GM12878 (cell line): ENCODE measurements around the gene TMEM236. TPM values are rescaled to one million over a fixed set of nuclear protein-coding genes. Genes with fewer than 3 reads are reported as not detected.

Source experiments
- ATAC-seq: fragments of 200-7000 bp; cut with Tn5 transposase; 3 replicates; pipeline ENCODE4 v1.9.1; 2020; ENCODE audit warnings: mild to moderate bottlenecking, moderate library complexity
- BruUV-seq: library from RNA; stranded (reverse); fragments of 400-500 nt; replicated peaks from 2 replicates; lab custom pipeline; 2021; lab: Mats Ljungman, UMichigan
- CTCF ChIA-PET: fragments of 300-600 bp; sonication (Branson Sonifier 250); formaldehyde crosslinking; extraction: SDS; loops from one replicate; lab custom pipeline; 2021; ENCODE audit warnings: inconsistent platforms; lab: Yijun Ruan, JAX
- POLR2A ChIA-PET: fragments of 350-600 bp; formaldehyde crosslinking; extraction: SDS; loops from one replicate; lab custom pipeline; 2021; ENCODE audit warnings: inconsistent platforms; lab: Charles Lee
- RAD21 ChIA-PET: fragments of 300-600 bp; sonication (Branson Sonifier 250); formaldehyde crosslinking; loops from one replicate; lab custom pipeline; 2023; ENCODE audit warnings: antibody characterized with exemption; ENCODE audit not compliant: unreplicated experiment; lab: Charles Lee
- SMC1A ChIA-PET: fragments of 300-600 bp; sonication (Branson Sonifier 250); formaldehyde crosslinking; loops from one replicate; lab custom pipeline; 2023; ENCODE audit not compliant: unreplicated experiment, uncharacterized antibody; lab: Charles Lee
- DNase-seq: peaks from one replicate; pipeline ENCODE4 v3.0.0-alpha.2; 2011; ENCODE audit warnings: low read depth, low spot score
- FAIRE-seq: peaks from 3 replicates; lab custom pipeline; 2011; peaks lifted over from hg19 to GRCh38; lab: Jason Lieb, UNC
- H2AFZ ChIP-seq: 2 replicates; pipeline ENCODE4 v1.6.0; 2011; ENCODE audit warnings: low read depth, low read length, control low read depth; ENCODE audit not compliant: control insufficient read depth
- H3K27ac ChIP-seq: 2 replicates; pipeline ENCODE4 v1.5.1; 2011; ENCODE audit warnings: control low read depth; ENCODE audit not compliant: control insufficient read depth, insufficient read depth
- H3K27me3 ChIP-seq, 2 experiments: replicated peaks in 1 of 2; 2 replicates each; pipeline versions ENCODE4 v1.6.0 to v1.6.1; 2011; ENCODE audit warnings: low read length in 1 of 2; ENCODE audit not compliant: control insufficient read depth in 2 of 2, insufficient read depth in 2 of 2
- H3K36me3 ChIP-seq, 2 experiments: 2 replicates each; pipeline ENCODE4 v1.5.1; 2011; ENCODE audit warnings: low read length in 1 of 2; ENCODE audit not compliant: control insufficient read depth in 2 of 2, insufficient read depth in 2 of 2
- H3K4me1 ChIP-seq: 2 replicates; pipeline ENCODE4 v1.6.1; 2011; ENCODE audit warnings: mild to moderate bottlenecking, low read length, moderate library complexity, mixed read lengths; ENCODE audit not compliant: control insufficient read depth, insufficient read depth
- H3K4me2 ChIP-seq: 2 replicates; pipeline ENCODE4 v1.6.0; 2011; ENCODE audit warnings: control low read depth; ENCODE audit not compliant: control insufficient read depth, insufficient read depth
- H3K4me3 ChIP-seq: fragments of 200-600 bp; sonication (generic); 2 replicates; pipeline ENCODE4 v1.5.1; 2016
- H3K79me2 ChIP-seq: 2 replicates; pipeline ENCODE4 v1.6.0; 2011; ENCODE audit warnings: low read length; ENCODE audit not compliant: control insufficient read depth, insufficient read depth
- H3K9ac ChIP-seq: 2 replicates; pipeline ENCODE4 v1.8.0; 2011; ENCODE audit warnings: low read length, control low read depth, mixed read lengths; ENCODE audit not compliant: control insufficient read depth, insufficient read depth
- H3K9me3 ChIP-seq: replicated peaks from 3 replicates; pipeline ENCODE4 v1.5.1; 2011; ENCODE audit warnings: mild to moderate bottlenecking, low read length; ENCODE audit not compliant: control insufficient read depth, insufficient read depth
- H4K20me1 ChIP-seq: 2 replicates; pipeline ENCODE4 v1.6.0; 2011; ENCODE audit not compliant: control insufficient read depth, insufficient read depth
- CHD1 ChIP-seq: IDR thresholded peaks from 2 replicates; pipeline ENCODE4 v1.6.1; 2012; ENCODE audit warnings: low read depth, low read length, improper control_type of control experiment
- NR2C2 ChIP-seq: IDR thresholded peaks from 2 replicates; pipeline ENCODE4 v1.6.1; 2011; ENCODE audit warnings: borderline replicate concordance, low read depth; ENCODE audit not compliant: control insufficient read depth, insufficient read length
- SIX5 ChIP-seq: IDR thresholded peaks from 2 replicates; pipeline ENCODE4 v1.6.1; 2011; ENCODE audit warnings: mild to moderate bottlenecking, low read depth, low read length, moderate library complexity; ENCODE audit not compliant: severe bottlenecking
- STAT3 ChIP-seq: IDR thresholded peaks from 2 replicates; pipeline ENCODE4 v1.6.1; 2011; ENCODE audit warnings: low read depth, low read length, improper control_type of control experiment
- ZBTB11 ChIP-seq: fragments of 450-650 bp; formaldehyde crosslinking; IDR thresholded peaks from 2 replicates; pipeline ENCODE4 v1.5.0; 2022; ENCODE audit warnings: mild to moderate bottlenecking, missing genetic modification characterization
- ZNF687 ChIP-seq: fragments of 450-650 bp; IDR thresholded peaks from 2 replicates; pipeline ENCODE4 v1.6.1; 2017; ENCODE audit warnings: mild to moderate bottlenecking, moderate library complexity
- WGBS: methylation state at CpG from one replicate; pipeline ENCODE4 v1.1.6; 2016; ENCODE audit warnings: low lambda C conversion rate; ENCODE audit not compliant: insufficient replicate concordance, insufficient coverage; ENCODE audit errors: missing lambda C conversion rate; 5-methylcytosine and 5-hydroxymethylcytosine counted together
- in situ Hi-C: fragments of 300-500 bp; cut with MboI; formaldehyde crosslinking; loops from 9 replicates; pipeline ENCODE4 v1.14.3; 2018; ENCODE audit warnings: mixed read lengths
- intact Hi-C: fragments of 100-400 bp; cut with micrococcal nuclease; formaldehyde crosslinking; loops from one replicate; pipeline ENCODE4 v1.14.2; 2022; ENCODE audit not compliant: unreplicated experiment
- polyA plus RNA-seq, 11 experiments: library from polyadenylated mRNA; depleted of rRNA in 4 of 11; unstranded in 6 of 11; stranded (reverse) in 5 of 11; fragments of >200 nt; fragmentation: Nextera tagmentation in 4 of 11; fragmentation: Illumina TruSeq in 1 of 11; extraction: Ambion mirVana in 4 of 11; extraction: Trizol in 1 of 11; gene quantifications; 1 replicate in 1 of 11; 2 replicates in 10 of 11; pipeline versions ENCODE4 v1.2.1 to v1.2.3, GENCODE V29; 2011 to 2016; ENCODE audit warnings: inconsistent platforms in 2 of 11, missing spikeins in 2 of 11, low read depth in 1 of 11
- total RNA-seq, 4 experiments: library from RNA; depleted of rRNA in 3 of 4; stranded (reverse); fragments of >200 nt in 3 of 4; fragmentation: Illumina TruSeq in 1 of 4; extraction: Trizol in 1 of 4; gene quantifications; 2 replicates each; pipeline versions ENCODE4 v1.2.1 to v1.2.3, GENCODE V29; 2013 to 2021

Gene TMEM236
- total and polyA plus RNA-seq, 10 of the 15 experiments (the other 5 are each of a cell fraction or from before 2014, with no cell fraction given): 0.03 TPM; not detected in 9

GRCh38 chr10:17733620-17734019 is 18.4 kb upstream of the TMEM236 start:
- H3K27ac ChIP-seq: no peak overlapping the region
- intact Hi-C loops (no loop called here), in situ Hi-C loops (loop anchor here (25.0 kb wide), 1 partner anchor 896 kb away; no protein-coding TSS in a partner anchor)
- H3K9ac ChIP-seq: no peak overlapping the region
- no peaks in the 10 kb centered on the region for H3K4me1 ChIP-seq
- BruUV-seq: no TSS peak
- WGBS: 73% methylated on average over 6 of the region's 6 CpGs
- H3K9me3 ChIP-seq: no peaks in the 10 kb centered on the region
- ChIA-PET RAD21 (no interaction called here), CTCF (no interaction called here), POLR2A (no interaction called here), SMC1A (no interaction called here)
- ATAC-seq (no peak), FAIRE-seq (no peak), DNase-seq (no peak)
- H4K20me1 ChIP-seq: no peaks in the 10 kb centered on the region
- no peaks in the 10 kb centered on the region for H3K36me3 ChIP-seq
- H3K27me3 ChIP-seq: no peaks in the 10 kb centered on the region
- H3K4me3 ChIP-seq: no peak overlapping the region
- no peak for TF ChIP-seq ZNF687
- TF ChIP-seq NR2C2: no peak
- no peak for TF ChIP-seq ZBTB11 (CRISPR knock-in tag)
- TF ChIP-seq SIX5: no peak
- TF ChIP-seq CHD1: no peak
- no peak for TF ChIP-seq STAT3
- H2AFZ ChIP-seq: no peak overlapping the region
- no peaks in the 10 kb centered on the region for H3K79me2 ChIP-seq
- no peak overlapping the region for H3K4me2 ChIP-seq
